Pancreas (tissue), 10 donors: Measurements from ENCODE around the gene SLC6A4. TPM values are rescaled to one million over a fixed set of nuclear protein-coding genes. Genes with fewer than 3 reads are reported as not detected.
"Not testable (repeated sequence)": the region's sequence is repeated elsewhere in the genome, so short reads cannot be mapped to it uniquely, and the experiment has no call there.

Experiments
- ATAC-seq, 4 donors: fragments of 200-7000 bp; cut with Tn5 transposase; one replicate each; pipeline versions ENCODE4 v1.8.0 to v1.9.1; 2020; ENCODE audit warnings: mild to moderate bottlenecking in 4 of 4, moderate library complexity in 4 of 4
- DNase-seq, 6 donors: peaks; one replicate each; pipeline ENCODE4 v3.0.0-alpha.2; 2020
- FAIRE-seq: peaks from 2 replicates; lab custom pipeline; 2012; peaks lifted over from hg19 to GRCh38; lab: Jason Lieb, UNC
- H3K27ac ChIP-seq, 4 donors: fragments of 200-600 bp; sonication (generic); 1 replicate in 3 of 4; 2 replicates in 1 of 4; pipeline versions ENCODE4 v1.5.0 to v1.8.0; 2020
- H3K27me3 ChIP-seq, 4 donors: fragments of 200-600 bp; one replicate each; pipeline ENCODE4 v1.8.0; 2021
- H3K36me3 ChIP-seq, 3 donors: fragments of 200-600 bp; sonication (generic) in 1 of 3; one replicate each; pipeline versions ENCODE4 v1.5.0 to v1.8.0; 2020 to 2021
- H3K4me1 ChIP-seq, 3 donors: fragments of 200-600 bp; one replicate each; pipeline ENCODE4 v1.8.0; 2021
- H3K4me3 ChIP-seq, 4 donors: fragments of 200-600 bp; sonication (generic) in 2 of 4; one replicate each; pipeline versions ENCODE4 v1.5.0 to v1.8.0; 2020 to 2021
- H3K9me3 ChIP-seq, 4 donors: fragments of 200-600 bp; one replicate each; pipeline ENCODE4 v1.8.0; 2021
- WGBS, 2 donors: extraction: QIAGEN DNeasy Blood & Tissue Kit; methylation state at CpG; one replicate each; pipeline ENCODE4 v1.1.7; 2013; 5-methylcytosine and 5-hydroxymethylcytosine counted together
- intact Hi-C, 3 donors: fragments of 100-400 bp; cut with DNase I; formaldehyde crosslinking; loops; one replicate each; pipeline versions ENCODE4 v1.11.1 to v1.14.2; 2022
- polyA plus RNA-seq, 2 donors: library from polyadenylated mRNA; stranded (reverse); fragments of 200-250 nt; gene quantifications; one replicate each; pipeline ENCODE4 v1.2.3, GENCODE V29; 2013
- total RNA-seq, 6 donors: library from RNA; stranded (reverse); fragmentation: NEBNext Ultra II Directional in 4 of 6; extraction: Animal tissue kit (Norgen Biotek cat#: 25700) in 4 of 6; gene quantifications; one replicate each; pipeline versions ENCODE4 v1.2.1 to v1.2.4, GENCODE V29; 2021 to 2023
- TF ChIP-seq, protein P1 (sequence below), 4 donors: fragments of 200-600 bp; sonication (generic) in 3 of 4; IDR thresholded peaks; one replicate each; pipeline versions ENCODE4 v1.5.0 to v1.8.0; 2021; ENCODE audit warnings: antibody characterized with exemption in 4 of 4
- donor health status: healthy with polysubstance abuse.
- donor health status: DM: no; HTN: no; CAD: no; lungs with moderate emphysema.
- donor health status: DM: no; HTN: no; CAD: no.
- donor health status: control.
- donor health status: control.
- donor health status: Bipolar disorder and iron deficiency.
- donor health status: DM: yes; HTN: yes; CAD: no.
- donor health status: DM: no; HTN: no; CAD: no.
- donor health status: DM: no; HTN: no; CAD: no.
- donor health status: DM: yes; HTN: yes; CAD: no.

The SLC6A4 gene
- total and polyA plus RNA-seq, 8 donors: 0.42 to 3.1 (median 0.87) TPM

DNA sequence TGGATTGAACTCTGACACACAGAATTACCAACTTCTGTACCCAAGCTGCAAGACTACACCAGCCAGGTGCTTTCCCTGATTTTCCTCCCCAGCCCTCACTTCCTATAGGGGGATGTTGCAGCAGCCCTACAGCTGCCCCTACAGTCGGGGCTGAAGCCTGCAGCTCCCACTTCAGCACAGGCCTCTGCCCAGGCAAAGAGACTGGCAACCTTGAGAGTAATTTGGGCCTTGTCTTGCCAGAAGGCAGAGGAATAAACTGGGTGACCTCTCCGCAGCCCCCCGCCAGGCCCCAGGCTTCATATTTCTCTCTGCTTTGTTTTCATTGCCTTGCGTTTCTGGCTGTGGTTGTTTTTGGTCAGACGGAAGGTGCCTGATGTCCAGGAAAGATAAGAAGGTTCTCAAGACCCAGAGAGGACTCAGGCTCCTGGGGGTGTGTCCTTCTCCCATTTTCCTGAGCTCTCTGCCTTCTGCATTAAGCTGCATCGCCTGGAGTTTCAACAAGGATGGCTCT is 32.0 kb downstream of the SLC6A4 start:
- Histone ChIP-seq H3K36me3 (no peaks in the 10 kb centered on the region), H3K4me1 (no peaks in the 10 kb centered on the region), H3K27ac (no peak overlapping the region), H3K9me3 (no peaks in the 10 kb centered on the region), H3K4me3 (no peak overlapping the region), H3K27me3 (no peaks in the 10 kb centered on the region)
- FAIRE-seq: no peak
- no peak for DNase-seq
- intact Hi-C loops: no loop called here
- ATAC-seq: no peak
- 79 to 89% methylated on average over 6 of the region's 6 CpGs for WGBS, 2 donors
- TF ChIP-seq, protein P1, sequence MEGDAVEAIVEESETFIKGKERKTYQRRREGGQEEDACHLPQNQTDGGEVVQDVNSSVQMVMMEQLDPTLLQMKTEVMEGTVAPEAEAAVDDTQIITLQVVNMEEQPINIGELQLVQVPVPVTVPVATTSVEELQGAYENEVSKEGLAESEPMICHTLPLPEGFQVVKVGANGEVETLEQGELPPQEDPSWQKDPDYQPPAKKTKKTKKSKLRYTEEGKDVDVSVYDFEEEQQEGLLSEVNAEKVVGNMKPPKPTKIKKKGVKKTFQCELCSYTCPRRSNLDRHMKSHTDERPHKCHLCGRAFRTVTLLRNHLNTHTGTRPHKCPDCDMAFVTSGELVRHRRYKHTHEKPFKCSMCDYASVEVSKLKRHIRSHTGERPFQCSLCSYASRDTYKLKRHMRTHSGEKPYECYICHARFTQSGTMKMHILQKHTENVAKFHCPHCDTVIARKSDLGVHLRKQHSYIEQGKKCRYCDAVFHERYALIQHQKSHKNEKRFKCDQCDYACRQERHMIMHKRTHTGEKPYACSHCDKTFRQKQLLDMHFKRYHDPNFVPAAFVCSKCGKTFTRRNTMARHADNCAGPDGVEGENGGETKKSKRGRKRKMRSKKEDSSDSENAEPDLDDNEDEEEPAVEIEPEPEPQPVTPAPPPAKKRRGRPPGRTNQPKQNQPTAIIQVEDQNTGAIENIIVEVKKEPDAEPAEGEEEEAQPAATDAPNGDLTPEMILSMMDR (IDR thresholded peaks at IDR 0.05): no peak

DNA sequence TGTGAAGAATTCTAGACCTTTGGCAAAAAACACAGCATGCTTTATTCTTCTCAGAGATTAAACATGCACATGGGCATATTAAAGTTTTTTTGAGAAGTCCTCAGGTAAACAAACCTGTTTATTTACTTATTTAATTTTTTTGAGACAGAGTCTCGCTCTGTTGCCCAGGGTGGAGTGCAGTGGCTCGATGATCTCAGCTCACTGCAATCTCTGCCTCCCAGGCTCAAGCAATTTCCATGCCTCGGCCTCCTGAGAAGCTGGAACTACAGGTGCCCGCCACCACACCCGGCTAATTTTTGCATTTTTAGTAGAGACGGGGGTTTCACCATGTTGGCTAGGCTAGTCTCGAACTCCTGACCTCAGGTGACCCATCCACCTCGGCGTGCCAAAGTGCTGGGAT is 34.8 kb downstream of the SLC6A4 start:
- FAIRE-seq, H3K36me3 ChIP-seq, H3K4me3 ChIP-seq, H3K9me3 ChIP-seq, H3K27me3 ChIP-seq, intact Hi-C loops, ATAC-seq, DNase-seq, H3K27ac ChIP-seq, H3K4me1 ChIP-seq: not testable (repeated sequence)
- WGBS, 2 donors: 80 to 95% methylated on average over 8 to 9 of the region's 9 CpGs

DNA sequence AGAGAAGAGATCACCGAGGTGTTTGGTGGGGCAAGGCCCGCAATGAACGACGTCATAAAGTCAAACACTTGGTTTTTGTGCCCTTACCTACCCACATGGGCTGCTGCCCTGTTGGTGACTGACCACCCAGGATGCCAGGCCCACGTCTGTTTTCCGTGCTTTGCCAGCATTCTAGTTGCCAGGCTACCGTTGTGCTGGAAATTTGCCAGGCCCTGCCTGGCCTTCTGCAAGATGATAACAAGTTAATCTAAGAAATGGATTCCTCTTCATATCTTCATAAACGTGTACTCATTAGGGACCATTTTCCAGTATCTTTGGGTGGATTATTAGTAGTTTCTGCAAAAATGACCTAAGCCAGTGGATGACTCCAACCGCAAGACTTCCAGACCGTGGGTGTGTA is 35.4 kb downstream of the SLC6A4 start:
- ATAC-seq: no peak
- Histone ChIP-seq H3K4me3 (no peak overlapping the region), H3K36me3 (no peaks in the 10 kb centered on the region), H3K4me1 (no peaks in the 10 kb centered on the region), H3K9me3 (no peaks in the 10 kb centered on the region), H3K27ac (no peak overlapping the region), H3K27me3 (no peaks in the 10 kb centered on the region)
- WGBS, 2 donors: 63 to 70% methylated on average over 10 of the region's 10 CpGs
- FAIRE-seq: no peak
- TF ChIP-seq, protein P1 (IDR thresholded peaks at IDR 0.05): no peak
- intact Hi-C loops: no loop called here
- no peak for DNase-seq

DNA sequence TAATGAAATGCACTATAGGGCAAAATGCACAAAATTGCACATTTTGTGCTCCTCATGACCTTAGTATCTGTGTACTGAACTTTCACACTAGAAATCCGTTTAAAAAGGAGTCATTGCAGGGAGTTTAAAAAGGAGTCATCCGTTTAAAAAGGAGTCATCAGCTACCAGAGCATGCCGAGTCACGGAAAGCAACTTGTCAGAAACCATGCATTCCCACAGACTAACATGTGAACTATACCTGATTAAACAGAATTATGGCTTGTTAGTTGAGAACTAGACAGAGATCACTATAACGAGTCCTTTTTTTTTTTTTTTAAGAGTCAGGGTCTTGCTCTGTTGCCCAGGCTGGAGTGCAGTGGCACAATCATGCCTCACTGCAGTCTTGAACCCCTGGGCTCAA is 35.9 kb downstream of the SLC6A4 start:
- intact Hi-C loops: no loop called here
- H3K36me3 ChIP-seq: no peaks in the 10 kb centered on the region
- no peak overlapping the region for H3K4me3 ChIP-seq
- DNase-seq (no peak), ATAC-seq (no peak), FAIRE-seq (no peak)
- TF ChIP-seq, protein P1 (IDR thresholded peaks at IDR 0.05): no peak
- H3K4me1 ChIP-seq: no peaks in the 10 kb centered on the region
- 62 to 67% methylated on average over 5 of the region's 5 CpGs for WGBS, 2 donors
- no peak overlapping the region for H3K27ac ChIP-seq
- no peaks in the 10 kb centered on the region for H3K9me3 ChIP-seq
- no peaks in the 10 kb centered on the region for H3K27me3 ChIP-seq

DNA sequence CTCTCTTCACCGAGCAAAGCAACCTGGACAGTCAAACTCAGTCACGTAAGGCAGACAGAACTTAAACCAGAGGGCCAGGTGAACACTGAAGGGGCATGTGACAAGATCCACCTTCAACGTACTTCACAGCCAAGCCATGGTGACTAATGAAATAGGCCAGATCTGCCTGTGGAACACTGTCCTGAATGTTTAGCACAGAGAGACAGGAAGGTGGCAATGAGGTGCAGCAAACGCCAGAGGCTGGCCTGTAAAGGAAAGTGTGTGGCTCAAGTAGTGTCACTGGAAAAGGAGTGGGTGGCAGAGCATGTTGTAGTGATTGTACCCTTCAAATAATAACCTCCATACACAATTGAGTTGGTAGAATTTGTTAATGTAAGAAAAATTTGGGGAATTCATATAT is 38.1 kb downstream of the SLC6A4 start:
- Histone ChIP-seq H3K9me3 (no peaks in the 10 kb centered on the region), H3K27me3 (no peaks in the 10 kb centered on the region), H3K36me3 (no peaks in the 10 kb centered on the region), H3K4me1 (no peaks in the 10 kb centered on the region), H3K4me3 (no peak overlapping the region), H3K27ac (no peak overlapping the region)
- ATAC-seq (no peak), FAIRE-seq (no peak), DNase-seq (no peak)
- intact Hi-C loops: no loop called here
- 75 to 82% methylated on average over 4 of the region's 4 CpGs for WGBS, 2 donors
- TF ChIP-seq, protein P1 (IDR thresholded peaks at IDR 0.05): no peak
